Measurements from ENCODE around the gene TMED4.

- TF ChIP-seq CTCF (IDR thresholded peaks at IDR 0.05 in 2 of 3, conservative IDR thresholded peaks at IDR 0.05 in 1 of 3; ENCODE audit: borderline replicate concordance in 1 of 3, insufficient read depth in 1 of 3, low read depth in 2 of 3, low read length in 2 of 3) (no peak), POLR2A (IDR thresholded peaks at IDR 0.05; ENCODE audit: borderline replicate concordance, extremely low read depth, insufficient read depth, insufficient read length) (no peak), EGR1 (IDR thresholded peaks at IDR 0.05; ENCODE audit: low read depth) (no peak)
These were observed 40.0 kb downstream of the TMED4 start for GRCh38 chr7:44541876-44542610.
